Measurements from ENCODE around the gene ABLIM2.

Gene ABLIM2

DNA sequence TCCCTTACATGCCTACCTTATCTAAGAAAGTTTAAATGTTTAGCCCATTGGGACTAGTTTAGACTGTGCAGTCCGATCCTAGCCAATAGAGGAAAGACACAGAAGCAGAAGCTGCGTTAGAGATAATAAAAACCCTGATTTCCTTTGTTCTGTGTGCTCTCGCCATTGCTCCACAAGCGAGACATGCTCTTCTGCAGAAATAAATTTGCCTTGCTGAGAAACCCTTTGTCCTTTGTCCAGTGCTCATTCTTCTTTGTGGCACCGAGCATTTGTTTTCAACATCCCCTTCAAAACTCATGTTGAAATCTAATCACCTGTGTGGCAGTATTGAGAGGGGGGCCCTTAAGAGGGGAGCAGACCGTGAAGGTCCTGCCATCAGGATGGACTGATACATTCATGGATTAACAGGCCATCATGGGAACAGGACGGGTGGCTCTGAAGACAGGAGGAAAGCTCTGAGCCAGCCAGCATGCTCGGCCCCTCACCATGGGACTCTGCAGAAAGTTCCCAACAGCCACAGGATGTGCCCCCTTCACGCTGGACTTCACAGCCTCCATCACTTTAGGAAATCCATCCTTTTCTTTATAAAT is 94.5 kb downstream of the ABLIM2 start:
- DNase-seq, result no peak

GRCh38 chr4:8061573-8061972 is 97.0 kb downstream of the ABLIM2 start:
- DNase-seq, result no peak

- no peak for DNase-seq
Observed at GRCh38 chr4:8061145-8061544, 97.5 kb downstream of the ABLIM2 start.

- DNase-seq, result no peak
Observed at GRCh38 chr4:8060632-8061031, 98.0 kb downstream of the ABLIM2 start.

GRCh38 chr4:8058031-8058479 is 100.6 kb downstream of the ABLIM2 start:
- DNase-seq, result no peak

DNA sequence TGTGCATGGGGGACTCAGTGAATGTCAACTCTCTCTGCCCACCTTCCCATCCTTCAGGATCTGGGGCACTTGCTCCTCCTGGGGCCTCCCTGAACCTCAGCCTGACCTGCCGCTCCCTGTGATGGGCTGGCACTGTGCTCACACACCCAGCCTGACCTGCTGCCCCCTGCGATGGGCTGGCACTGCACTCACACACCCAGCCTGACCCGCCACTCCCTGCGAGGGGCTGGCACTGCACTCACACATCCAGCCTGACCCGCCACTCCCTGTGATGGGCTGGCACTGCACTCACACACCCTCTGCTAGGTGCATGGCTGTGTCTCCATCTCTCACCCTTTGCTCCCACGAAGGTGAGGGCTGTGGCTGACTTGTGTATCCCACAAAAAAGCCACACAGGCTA is 103.4 kb downstream of the ABLIM2 start:
- no peak for DNase-seq

- DNase-seq, result no peak
Observed at GRCh38 chr4:8053688-8054449, 104.7 kb downstream of the ABLIM2 start.

GRCh38 chr4:8052160-8052691 is 106.4 kb downstream of the ABLIM2 start:
- DNase-seq, result no peak

DNA sequence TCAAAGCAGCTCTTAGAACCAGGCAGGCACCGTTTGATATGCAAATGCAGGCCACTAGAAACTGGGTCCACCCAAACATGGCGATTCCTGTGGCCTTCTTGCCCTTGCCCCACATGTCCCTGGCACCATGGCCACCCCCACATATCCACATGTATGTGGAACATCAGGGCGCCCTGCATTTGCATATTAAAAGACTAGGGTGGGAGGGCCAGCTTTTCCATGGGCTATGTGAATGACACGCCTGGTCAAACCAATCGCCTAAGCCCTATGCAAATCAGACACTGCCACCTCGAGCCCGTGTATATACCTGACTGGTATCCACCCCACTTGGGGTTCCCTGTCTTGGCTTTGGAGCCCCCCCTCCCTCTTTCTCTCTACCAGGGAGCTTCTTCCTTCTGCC is 107.0 kb downstream of the ABLIM2 start:
- DNase-seq, result no peak

DNA sequence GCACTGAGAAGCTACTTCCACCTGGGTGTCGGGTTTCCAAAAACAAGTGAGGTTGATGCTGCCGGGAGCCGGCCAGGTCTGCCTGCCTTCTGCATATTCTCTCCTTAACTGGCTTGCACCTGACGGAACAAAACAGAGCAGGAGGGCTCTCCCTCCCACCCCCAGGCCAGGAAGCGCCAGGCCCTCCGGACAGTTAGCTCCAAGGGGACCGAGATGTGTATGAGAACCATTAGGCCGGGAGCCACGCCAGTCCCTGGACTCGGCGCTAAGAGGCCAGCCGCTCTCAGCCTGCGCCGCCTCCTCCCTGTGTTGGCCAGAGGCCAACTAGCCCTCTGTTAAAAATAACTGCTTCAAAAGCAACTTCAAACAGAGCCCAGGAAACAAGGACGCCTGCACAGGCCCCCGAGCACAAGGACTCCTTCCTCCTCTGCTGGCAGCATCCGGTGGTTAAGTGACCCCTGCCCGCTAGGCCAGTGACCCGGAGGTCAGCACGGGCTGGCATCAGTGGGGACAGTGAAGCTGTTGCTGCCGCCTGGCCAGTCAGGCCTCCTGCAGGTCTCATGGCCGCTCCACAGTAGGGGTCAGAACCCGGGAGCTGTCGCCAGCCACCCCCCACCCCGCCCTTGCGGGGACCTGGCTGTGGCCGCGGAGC is 107.9 kb downstream of the ABLIM2 start:
- peak; percentile 94 for DNase-seq

- no peak for DNase-seq
Observed at GRCh38 chr4:8050180-8050554, 108.4 kb downstream of the ABLIM2 start.

DNA sequence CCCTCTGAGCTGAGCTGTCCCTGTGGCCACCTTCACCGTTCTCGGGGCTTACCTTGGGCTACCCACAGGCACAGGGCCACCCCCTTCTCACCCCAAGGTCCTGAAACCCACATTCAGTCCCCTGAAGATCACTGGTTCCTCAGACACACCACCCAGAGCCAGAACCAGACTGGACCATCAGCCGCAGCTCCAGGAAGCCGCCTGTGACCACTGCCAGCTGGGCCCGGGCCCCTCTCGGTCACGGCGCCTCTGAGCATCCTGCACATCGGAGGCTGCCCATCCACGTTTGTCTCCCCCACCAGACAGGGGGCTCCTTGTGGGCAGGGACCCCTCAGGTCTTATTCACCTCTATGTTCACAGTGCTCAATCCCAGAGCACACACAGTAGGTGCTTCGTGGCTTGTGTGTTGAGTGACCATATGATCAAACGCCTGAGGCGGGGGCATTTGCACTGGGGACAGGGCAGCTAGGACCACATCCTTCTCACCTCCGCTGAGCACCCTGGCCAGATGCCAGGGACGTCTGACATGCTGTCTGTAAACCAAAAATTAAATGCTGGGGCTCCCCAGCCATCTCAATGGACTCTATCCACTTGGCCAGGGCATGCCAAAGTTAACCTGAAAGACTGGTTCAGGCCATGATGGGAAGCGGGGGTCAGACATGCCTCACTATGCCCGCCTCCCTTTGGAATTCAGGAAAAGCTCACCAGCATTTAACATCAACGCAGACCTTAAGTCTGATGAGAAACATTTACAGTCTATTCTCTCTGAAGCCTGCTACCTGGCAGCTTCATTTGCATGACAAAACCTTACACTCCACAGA is 109.5 kb downstream of the ABLIM2 start:
- DNase-seq, result peak; percentile 54

GRCh38 chr4:8047837-8048678 is 110.6 kb downstream of the ABLIM2 start:
- DNase-seq, result no peak

DNA sequence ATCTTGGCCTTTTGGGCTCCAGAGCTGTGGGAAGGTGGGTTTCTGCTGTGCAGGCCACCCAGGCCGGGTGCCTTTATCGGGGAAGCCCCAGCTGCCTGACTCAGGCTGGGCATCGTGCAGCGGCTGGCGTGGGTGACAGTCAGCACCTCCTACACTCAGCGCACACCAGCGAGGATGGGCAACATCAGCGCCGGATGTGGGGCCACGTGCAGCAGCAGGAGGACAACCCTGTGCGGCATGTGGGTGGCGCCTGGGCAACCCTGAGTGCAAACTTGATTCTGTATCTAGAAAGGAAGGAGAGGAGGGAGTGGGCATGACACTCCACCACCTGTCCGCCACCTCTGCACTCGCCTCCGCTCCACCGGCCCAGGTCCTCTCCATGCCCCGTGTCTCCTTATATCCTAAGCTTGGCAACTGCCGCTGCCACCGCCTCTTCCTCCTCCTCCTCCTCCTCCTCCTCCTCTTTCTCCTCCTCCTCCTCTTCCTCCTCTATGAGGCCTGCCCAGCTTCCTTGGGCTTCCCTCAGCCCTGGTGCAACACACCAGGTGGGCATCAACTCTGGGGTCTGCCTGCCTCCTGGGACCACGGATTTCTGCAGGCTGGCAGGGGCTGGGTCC is 111.6 kb downstream of the ABLIM2 start:
- DNase-seq, result peak; percentile 77

DNA sequence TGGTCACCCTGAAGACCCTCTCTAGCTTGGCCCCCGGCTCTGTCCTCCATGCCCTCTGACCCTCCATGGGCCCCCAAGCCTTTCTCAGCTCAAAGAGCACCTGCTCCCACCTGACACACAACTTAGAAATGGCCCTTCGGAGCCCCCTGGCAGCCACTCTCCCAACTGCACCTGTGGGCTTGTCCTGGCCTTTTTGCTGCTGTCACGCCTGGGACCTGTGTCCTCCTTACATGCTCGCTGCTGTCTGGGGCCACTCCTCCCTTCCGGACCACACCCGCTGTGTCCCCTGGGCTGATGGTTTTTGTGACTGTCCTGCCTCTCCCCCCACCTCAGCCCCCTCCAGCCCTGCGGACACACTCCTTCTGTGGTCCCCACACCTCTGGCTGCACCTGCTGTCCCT is 112.7 kb downstream of the ABLIM2 start:
- peak; percentile 37 for DNase-seq

DNA sequence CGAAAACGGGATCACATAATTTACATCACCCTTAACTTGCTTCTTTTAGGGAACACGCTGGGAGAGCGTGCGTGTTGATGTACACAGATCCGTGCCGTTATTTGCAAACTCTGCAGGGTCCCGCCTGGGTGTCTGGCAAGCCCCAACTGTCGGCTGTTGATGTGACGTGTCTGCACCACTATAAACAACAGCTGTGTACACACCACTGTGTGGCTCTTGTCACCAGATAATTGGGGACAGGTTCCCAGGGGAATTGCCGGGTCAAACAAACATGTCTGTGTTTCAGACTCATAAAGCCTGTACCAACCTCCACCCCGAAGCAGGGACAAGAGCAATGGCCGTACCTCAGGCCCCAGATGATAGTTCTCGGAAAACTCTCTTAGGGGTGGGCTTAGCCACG is 113.9 kb downstream of the ABLIM2 start:
- DNase-seq, result peak; percentile 92

DNA sequence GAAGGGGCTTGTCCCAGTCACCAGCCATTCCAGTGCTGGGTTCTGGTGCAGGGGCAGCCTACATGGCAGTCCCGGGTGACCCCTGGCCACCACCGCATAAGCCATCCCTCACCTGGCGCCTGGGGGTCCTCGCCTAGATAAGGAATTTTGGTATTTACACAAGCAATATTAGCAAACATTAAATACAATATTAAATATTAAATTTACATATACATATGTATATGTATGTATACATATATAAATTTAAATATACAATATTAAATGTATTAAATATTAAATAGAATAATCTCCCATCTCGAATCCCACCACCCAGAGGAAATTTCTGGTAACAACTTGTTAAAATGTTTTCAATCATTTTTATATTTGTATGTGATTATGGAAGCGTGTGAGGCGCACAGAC is 114.4 kb downstream of the ABLIM2 start:
- no peak for DNase-seq

DNA sequence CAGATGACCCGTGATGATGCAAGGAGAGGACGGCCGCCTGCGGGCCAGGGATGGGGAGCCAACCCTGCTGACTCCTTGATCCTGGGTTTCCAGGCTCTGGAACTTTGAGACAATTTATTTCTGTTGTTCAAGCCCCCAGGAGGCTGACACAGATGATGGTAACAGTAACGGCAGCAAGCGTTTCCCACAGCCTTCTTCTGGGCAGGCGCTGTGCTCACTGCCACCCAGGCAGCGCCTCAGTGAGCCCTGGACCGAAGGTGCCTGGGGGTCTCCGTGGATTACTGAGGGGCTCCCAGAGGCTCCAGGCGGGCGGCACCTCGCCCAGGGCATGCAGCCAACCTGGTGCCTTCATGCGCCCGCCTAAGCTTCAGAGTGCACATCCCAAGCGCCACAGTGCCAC is 115.0 kb downstream of the ABLIM2 start:
- DNase-seq, result no peak

GRCh38 chr4:8041868-8042267 is 116.7 kb downstream of the ABLIM2 start:
- DNase-seq, result no peak

DNA sequence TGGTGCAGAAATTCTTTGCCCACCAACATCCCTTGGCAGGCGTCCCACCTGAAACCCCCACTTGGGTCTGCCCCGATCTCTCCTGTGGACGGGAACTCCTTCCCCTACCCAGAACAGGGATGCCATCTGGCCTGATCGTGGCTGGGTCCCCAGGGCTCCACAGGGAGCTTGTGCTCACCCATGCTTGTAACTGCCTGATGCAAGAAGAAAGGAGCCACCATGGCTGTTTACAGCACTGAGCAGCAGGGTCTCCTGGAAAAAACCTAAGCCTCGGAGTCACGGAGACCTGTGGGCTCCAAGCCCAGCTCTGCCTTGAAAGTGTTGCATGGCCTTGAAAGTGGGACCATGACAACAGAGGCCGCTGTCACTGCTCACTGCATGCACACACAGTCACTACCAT is 117.4 kb downstream of the ABLIM2 start:
- no peak for DNase-seq

DNA sequence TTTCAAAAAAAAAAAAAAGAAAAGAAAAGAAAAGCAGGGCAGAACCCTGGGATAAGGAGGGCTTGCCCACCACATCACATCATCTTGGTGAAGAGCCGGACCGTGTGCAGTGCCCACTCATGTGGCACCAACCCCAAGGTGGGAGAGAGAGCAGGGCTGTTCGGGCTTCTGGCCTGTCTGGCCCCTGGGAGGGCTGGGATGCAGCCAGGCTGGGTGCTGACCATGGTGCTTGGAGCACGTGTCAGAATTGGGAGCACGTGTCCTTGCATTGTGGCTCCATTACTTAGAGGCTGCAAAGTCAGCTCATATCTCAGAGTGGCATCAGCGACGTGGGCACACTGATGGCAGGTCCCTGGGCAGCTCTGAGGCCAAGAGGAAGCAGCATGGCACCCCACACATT is 118.0 kb downstream of the ABLIM2 start:
- DNase-seq, result no peak

DNA sequence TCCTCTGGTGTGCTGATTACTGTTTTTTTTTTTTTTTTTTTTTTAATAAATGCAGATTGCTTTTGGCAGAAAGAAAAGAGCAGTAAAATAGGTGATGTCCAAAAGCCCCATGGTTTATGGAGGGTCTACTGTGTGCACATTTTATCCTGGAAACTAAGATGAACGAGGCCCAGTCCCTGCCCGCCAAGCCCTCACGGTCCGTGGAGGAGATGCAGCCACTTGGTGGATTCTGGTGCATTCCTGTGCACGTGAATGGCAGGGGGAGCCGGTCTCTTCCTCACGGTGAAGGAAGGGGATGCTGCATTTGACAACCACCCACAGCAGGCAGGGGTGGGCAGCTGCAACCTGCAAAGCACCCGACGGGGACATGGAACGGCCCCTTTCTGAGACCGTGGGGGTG is 118.8 kb downstream of the ABLIM2 start:
- DNase-seq, result no peak
